ENCODE results near the gene TLK1. TPM values are rescaled to one million over a fixed set of nuclear protein-coding genes. Genes with fewer than 3 reads are reported as not detected.

The TLK1 gene
- total and polyA plus RNA-seq, 10 of the 15 experiments (the other 5 are each of a cell fraction or from before 2014, with no cell fraction given) = 25.1 to 126 (median 57.3) TPM

GRCh38 chr2:171176516-171176915 is 15.8 kb upstream of the TLK1 start:
- FAIRE-seq (no peak), DNase-seq (ENCODE audit: low read depth, low spot score) (no peak), ATAC-seq (no peak)
- no TSS peak for BruUV-seq (replicated peaks)
- intact Hi-C loops (cut with micrococcal nuclease; ENCODE audit: unreplicated experiment) = no loop called here
- RAD21 ChIA-PET (ENCODE audit: unreplicated experiment) = no interaction called here
- H3K4me3 ChIP-seq = no peak overlapping the region
- CTCF ChIA-PET = no interaction called here
- SMC1A ChIA-PET (ENCODE audit: uncharacterized antibody, unreplicated experiment) = no interaction called here
- H3K9ac ChIP-seq (ENCODE audit: control insufficient read depth, insufficient read depth, low read length) = no peak overlapping the region
- peaks cover 24% of the 10 kb centered on the region for H3K4me1 ChIP-seq (ENCODE audit: control insufficient read depth, insufficient read depth, low read length)
- TF ChIP-seq, protein P1, sequence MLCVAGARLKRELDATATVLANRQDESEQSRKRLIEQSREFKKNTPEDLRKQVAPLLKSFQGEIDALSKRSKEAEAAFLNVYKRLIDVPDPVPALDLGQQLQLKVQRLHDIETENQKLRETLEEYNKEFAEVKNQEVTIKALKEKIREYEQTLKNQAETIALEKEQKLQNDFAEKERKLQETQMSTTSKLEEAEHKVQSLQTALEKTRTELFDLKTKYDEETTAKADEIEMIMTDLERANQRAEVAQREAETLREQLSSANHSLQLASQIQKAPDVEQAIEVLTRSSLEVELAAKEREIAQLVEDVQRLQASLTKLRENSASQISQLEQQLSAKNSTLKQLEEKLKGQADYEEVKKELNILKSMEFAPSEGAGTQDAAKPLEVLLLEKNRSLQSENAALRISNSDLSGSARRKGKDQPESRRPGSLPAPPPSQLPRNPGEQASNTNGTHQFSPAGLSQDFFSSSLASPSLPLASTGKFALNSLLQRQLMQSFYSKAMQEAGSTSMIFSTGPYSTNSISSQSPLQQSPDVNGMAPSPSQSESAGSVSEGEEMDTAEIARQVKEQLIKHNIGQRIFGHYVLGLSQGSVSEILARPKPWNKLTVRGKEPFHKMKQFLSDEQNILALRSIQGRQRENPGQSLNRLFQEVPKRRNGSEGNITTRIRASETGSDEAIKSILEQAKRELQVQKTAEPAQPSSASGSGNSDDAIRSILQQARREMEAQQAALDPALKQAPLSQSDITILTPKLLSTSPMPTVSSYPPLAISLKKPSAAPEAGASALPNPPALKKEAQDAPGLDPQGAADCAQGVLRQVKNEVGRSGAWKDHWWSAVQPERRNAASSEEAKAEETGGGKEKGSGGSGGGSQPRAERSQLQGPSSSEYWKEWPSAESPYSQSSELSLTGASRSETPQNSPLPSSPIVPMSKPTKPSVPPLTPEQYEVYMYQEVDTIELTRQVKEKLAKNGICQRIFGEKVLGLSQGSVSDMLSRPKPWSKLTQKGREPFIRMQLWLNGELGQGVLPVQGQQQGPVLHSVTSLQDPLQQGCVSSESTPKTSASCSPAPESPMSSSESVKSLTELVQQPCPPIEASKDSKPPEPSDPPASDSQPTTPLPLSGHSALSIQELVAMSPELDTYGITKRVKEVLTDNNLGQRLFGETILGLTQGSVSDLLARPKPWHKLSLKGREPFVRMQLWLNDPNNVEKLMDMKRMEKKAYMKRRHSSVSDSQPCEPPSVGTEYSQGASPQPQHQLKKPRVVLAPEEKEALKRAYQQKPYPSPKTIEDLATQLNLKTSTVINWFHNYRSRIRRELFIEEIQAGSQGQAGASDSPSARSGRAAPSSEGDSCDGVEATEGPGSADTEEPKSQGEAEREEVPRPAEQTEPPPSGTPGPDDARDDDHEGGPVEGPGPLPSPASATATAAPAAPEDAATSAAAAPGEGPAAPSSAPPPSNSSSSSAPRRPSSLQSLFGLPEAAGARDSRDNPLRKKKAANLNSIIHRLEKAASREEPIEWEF (IDR thresholded peaks at IDR 0.05; ENCODE audit: insufficient replicate concordance, low read depth, low read length) = no peak
- TF ChIP-seq SP1 (IDR thresholded peaks at IDR 0.05; ENCODE audit: low read depth, low read length) (no peak), ESRRA (IDR thresholded peaks at IDR 0.05; ENCODE audit: low read length) (no peak), TCF7 (IDR thresholded peaks at IDR 0.05; ENCODE audit: borderline replicate concordance) (no peak), JUNB (IDR thresholded peaks at IDR 0.05) (no peak), YY1 (IDR thresholded peaks at IDR 0.05; ENCODE audit: low read depth, low read length) (no peak), NBN (IDR thresholded peaks at IDR 0.05) (no peak)
- TF ChIP-seq, protein P2, sequence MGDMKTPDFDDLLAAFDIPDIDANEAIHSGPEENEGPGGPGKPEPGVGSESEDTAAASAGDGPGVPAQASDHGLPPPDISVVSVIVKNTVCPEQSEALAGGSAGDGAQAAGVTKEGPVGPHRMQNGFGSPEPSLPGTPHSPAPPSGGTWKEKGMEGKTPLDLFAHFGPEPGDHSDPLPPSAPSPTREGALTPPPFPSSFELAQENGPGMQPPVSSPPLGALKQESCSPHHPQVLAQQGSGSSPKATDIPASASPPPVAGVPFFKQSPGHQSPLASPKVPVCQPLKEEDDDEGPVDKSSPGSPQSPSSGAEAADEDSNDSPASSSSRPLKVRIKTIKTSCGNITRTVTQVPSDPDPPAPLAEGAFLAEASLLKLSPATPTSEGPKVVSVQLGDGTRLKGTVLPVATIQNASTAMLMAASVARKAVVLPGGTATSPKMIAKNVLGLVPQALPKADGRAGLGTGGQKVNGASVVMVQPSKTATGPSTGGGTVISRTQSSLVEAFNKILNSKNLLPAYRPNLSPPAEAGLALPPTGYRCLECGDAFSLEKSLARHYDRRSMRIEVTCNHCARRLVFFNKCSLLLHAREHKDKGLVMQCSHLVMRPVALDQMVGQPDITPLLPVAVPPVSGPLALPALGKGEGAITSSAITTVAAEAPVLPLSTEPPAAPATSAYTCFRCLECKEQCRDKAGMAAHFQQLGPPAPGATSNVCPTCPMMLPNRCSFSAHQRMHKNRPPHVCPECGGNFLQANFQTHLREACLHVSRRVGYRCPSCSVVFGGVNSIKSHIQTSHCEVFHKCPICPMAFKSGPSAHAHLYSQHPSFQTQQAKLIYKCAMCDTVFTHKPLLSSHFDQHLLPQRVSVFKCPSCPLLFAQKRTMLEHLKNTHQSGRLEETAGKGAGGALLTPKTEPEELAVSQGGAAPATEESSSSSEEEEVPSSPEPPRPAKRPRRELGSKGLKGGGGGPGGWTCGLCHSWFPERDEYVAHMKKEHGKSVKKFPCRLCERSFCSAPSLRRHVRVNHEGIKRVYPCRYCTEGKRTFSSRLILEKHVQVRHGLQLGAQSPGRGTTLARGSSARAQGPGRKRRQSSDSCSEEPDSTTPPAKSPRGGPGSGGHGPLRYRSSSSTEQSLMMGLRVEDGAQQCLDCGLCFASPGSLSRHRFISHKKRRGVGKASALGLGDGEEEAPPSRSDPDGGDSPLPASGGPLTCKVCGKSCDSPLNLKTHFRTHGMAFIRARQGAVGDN (IDR thresholded peaks at IDR 0.05) = no peak
- in situ Hi-C loops (cut with MboI) = no loop called here
- over 99% methylated on average over 5 of the region's 5 CpGs for WGBS (ENCODE audit: insufficient coverage, insufficient replicate concordance, low lambda C conversion rate, missing lambda C conversion rate)
- POLR2A ChIA-PET = no interaction called here
- H3K27ac ChIP-seq (ENCODE audit: control insufficient read depth, insufficient read depth) = no peak overlapping the region
- H3K27me3 ChIP-seq (replicated peaks in 1 of 2; ENCODE audit: control insufficient read depth in 2 of 2, insufficient read depth in 2 of 2, low read length in 1 of 2) = no peaks in the 10 kb centered on the region
- H3K4me2 ChIP-seq (ENCODE audit: control insufficient read depth, insufficient read depth) = no peak overlapping the region
- no peaks in the 10 kb centered on the region; the same call in 1 of the 3 replicates for H3K9me3 ChIP-seq (replicated peaks; ENCODE audit: control insufficient read depth, insufficient read depth, low read length)
- no peaks in the 10 kb centered on the region for H3K36me3 ChIP-seq (ENCODE audit: control insufficient read depth in 2 of 2, insufficient read depth in 2 of 2, low read length in 1 of 2)
- no peak overlapping the region for H2AFZ ChIP-seq (ENCODE audit: control insufficient read depth, low read depth, low read length)
- H3K79me2 ChIP-seq (ENCODE audit: control insufficient read depth, insufficient read depth, low read length) = no peaks in the 10 kb centered on the region
- no peaks in the 10 kb centered on the region for H4K20me1 ChIP-seq (ENCODE audit: control insufficient read depth, insufficient read depth)
